GM21381 (cell line): ENCODE measurements around the gene TLE1.
"Not testable (repeated sequence)": the region's sequence is repeated elsewhere in the genome, so short reads cannot be mapped to it uniquely, and the experiment has no call there.

Experiments used
- ATAC-seq: cut with Tn5 transposase; IDR thresholded peaks from one replicate; pipeline ENCODE4 v1.9.1; 2021; ENCODE audit warnings: mild to moderate bottlenecking, moderate library complexity; ENCODE audit not compliant: unreplicated experiment

Gene TLE1

GRCh38 chr9:81622471-81623255 is 66.7 kb downstream of the TLE1 start:
- no peak for ATAC-seq

GRCh38 chr9:81621785-81622259 is 67.5 kb downstream of the TLE1 start:
- ATAC-seq: no peak

- ATAC-seq: no peak
Measured at GRCh38 chr9:81621118-81621517, 68.2 kb downstream of the TLE1 start.

- no peak for ATAC-seq
Measured at GRCh38 chr9:81620002-81620390, 69.4 kb downstream of the TLE1 start.

GRCh38 chr9:81619353-81620001 is 69.9 kb downstream of the TLE1 start:
- no peak for ATAC-seq

- ATAC-seq: no peak
Measured at GRCh38 chr9:81618923-81619322, 70.4 kb downstream of the TLE1 start.

GRCh38 chr9:81616141-81616540 is 73.2 kb downstream of the TLE1 start:
- no peak for ATAC-seq

- ATAC-seq: no peak
Measured at GRCh38 chr9:81614335-81614734, 75.0 kb downstream of the TLE1 start.

GRCh38 chr9:81613002-81613812 is 76.1 kb downstream of the TLE1 start:
- no peak for ATAC-seq

- ATAC-seq: no peak
Measured at GRCh38 chr9:81611664-81612063, 77.7 kb downstream of the TLE1 start.

GRCh38 chr9:81610740-81611107 is 78.6 kb downstream of the TLE1 start:
- no peak for ATAC-seq

- ATAC-seq: no peak
Measured at GRCh38 chr9:81609782-81610739, 79.3 kb downstream of the TLE1 start.

GRCh38 chr9:81608289-81608657 is 81.1 kb downstream of the TLE1 start:
- ATAC-seq: no peak

- no peak for ATAC-seq
Measured at GRCh38 chr9:81607593-81608288, 81.6 kb downstream of the TLE1 start.

- ATAC-seq: not testable (repeated sequence)
Measured at GRCh38 chr9:81606261-81606660, 83.1 kb downstream of the TLE1 start.

- ATAC-seq: no peak
Measured at GRCh38 chr9:81605170-81605670, 84.1 kb downstream of the TLE1 start.

- ATAC-seq: no peak
Measured at GRCh38 chr9:81604306-81605169, 84.8 kb downstream of the TLE1 start.

- no peak for ATAC-seq
Measured at GRCh38 chr9:81602887-81603680, 86.3 kb downstream of the TLE1 start.
